PFSK-1 (cell line): ENCODE data around the gene NRROS.

Experiments
- FOXP2 ChIP-seq: optimal IDR thresholded peaks from 2 replicates; pipeline ENCODE3; 2011; ENCODE audit warnings: borderline replicate concordance, control low read depth, inconsistent platforms; ENCODE audit not compliant: insufficient read depth; ENCODE audit errors: extremely low read length, extremely low read depth
- POLR2AphosphoS5 ChIP-seq: IDR thresholded peaks from 2 replicates; pipeline ENCODE4 v1.6.1; 2012; ENCODE audit warnings: low read depth, mild to moderate bottlenecking, control low read depth, low read length, moderate library complexity
- REST ChIP-seq, 2 experiments: IDR thresholded peaks; 2 replicates each; pipeline versions ENCODE4 v1.6.1 to v1.8.0; 2011 to 2012; ENCODE audit warnings: low read depth in 2 of 2, low read length in 2 of 2, control low read depth in 1 of 2, inconsistent platforms in 1 of 2, mild to moderate bottlenecking in 1 of 2, moderate library complexity in 1 of 2; ENCODE audit not compliant: insufficient read depth in 1 of 2
- SIN3A ChIP-seq: IDR thresholded peaks from 2 replicates; pipeline ENCODE4 v1.6.1; 2012; ENCODE audit warnings: mild to moderate bottlenecking, low read length, moderate library complexity, borderline replicate concordance; ENCODE audit not compliant: insufficient read depth
- TAF1 ChIP-seq: IDR thresholded peaks from 2 replicates; pipeline ENCODE4 v1.6.1; 2012; ENCODE audit warnings: low read length, control low read depth, borderline replicate concordance; ENCODE audit not compliant: insufficient read depth

NRROS gene

GRCh38 chr3:196654006-196654734, 14.7 kb downstream of the NRROS start:
- no peak for TF ChIP-seq SIN3A
- no peak for TF ChIP-seq FOXP2
- no peak for TF ChIP-seq POLR2AphosphoS5
- no peak for TF ChIP-seq TAF1

GRCh38 chr3:196654735-196655090, 15.2 kb downstream of the NRROS start:
- TF ChIP-seq REST (IDR thresholded peaks at IDR 0.05; ENCODE audit: insufficient read depth in 1 of 2, low read depth in 2 of 2, low read length in 2 of 2) (no peak), TAF1 (no peak)

- no peak for TF ChIP-seq SIN3A
- no peak for TF ChIP-seq REST (IDR thresholded peaks at IDR 0.05; ENCODE audit: insufficient read depth in 1 of 2, low read depth in 2 of 2, low read length in 2 of 2)
- no peak for TF ChIP-seq POLR2AphosphoS5
- no peak for TF ChIP-seq TAF1
- no peak for TF ChIP-seq FOXP2
Measured at GRCh38 chr3:196655496-196655895, 16.0 kb downstream of the NRROS start.

- TF ChIP-seq POLR2AphosphoS5 (no peak), REST (IDR thresholded peaks at IDR 0.05; ENCODE audit: insufficient read depth in 1 of 2, low read depth in 2 of 2, low read length in 2 of 2) (no peak), SIN3A (no peak), FOXP2 (no peak), TAF1 (no peak)
Measured at GRCh38 chr3:196656213-196656612, 16.7 kb downstream of the NRROS start.

- TF ChIP-seq FOXP2 (no peak), REST (IDR thresholded peaks at IDR 0.05; ENCODE audit: insufficient read depth in 1 of 2, low read depth in 2 of 2, low read length in 2 of 2) (no peak), POLR2AphosphoS5 (no peak), TAF1 (no peak)
Measured at GRCh38 chr3:196659901-196660351, 20.4 kb downstream of the NRROS start.
